ENCODE results near the gene RPUSD1.

Gene RPUSD1

GRCh38 chr16:795580-796229 is 7.5 kb upstream of the RPUSD1 start:
- Histone ChIP-seq H3K27me3 (peaks cover 0 to 49% of the 10 kb centered on the region in 2 donors), H3K4me3 (no peak overlapping the region), H3K9me3 (no peaks in the 10 kb centered on the region), H3K27ac (no peak overlapping the region), H3K4me1 (peaks cover 0 to 6% (median 0%) of the 10 kb centered on the region in 4 donors), H3K36me3 (peaks cover 0 to 26% (median 0%) of the 10 kb centered on the region in 3 donors)
- TF ChIP-seq CTCF (IDR thresholded peaks at IDR 0.05): no peak
- intact Hi-C loops (cut with DNase I; ENCODE audit: low total_unique reads): no loop called here
- no peak for DNase-seq

GRCh38 chr16:794853-795466 is 6.8 kb upstream of the RPUSD1 start:
- Histone ChIP-seq H3K4me1 (no peaks in the 10 kb centered on the region), H3K27ac (no peak overlapping the region), H3K27me3 (peaks cover 0 to 42% of the 10 kb centered on the region in 2 donors), H3K4me3 (no peak overlapping the region), H3K9me3 (no peaks in the 10 kb centered on the region), H3K36me3 (peaks cover 0 to 26% (median 0%) of the 10 kb centered on the region in 3 donors)
- DNase-seq: no peak
- intact Hi-C loops (cut with DNase I; ENCODE audit: low total_unique reads): no loop called here
- no peak for TF ChIP-seq CTCF (IDR thresholded peaks at IDR 0.05)

GRCh38 chr16:794091-794822 is 6.1 kb upstream of the RPUSD1 start:
- peaks cover 0 to 26% (median 0%) of the 10 kb centered on the region in 3 donors for H3K36me3 ChIP-seq
- no peak overlapping the region for H3K27ac ChIP-seq
- DNase-seq: no peak
- H3K4me1 ChIP-seq: peaks cover 0 to 4% (median 3%) of the 10 kb centered on the region in 4 donors
- no peaks in the 10 kb centered on the region for H3K9me3 ChIP-seq
- intact Hi-C loops (cut with DNase I; ENCODE audit: low total_unique reads): no loop called here
- peaks cover 0 to 35% of the 10 kb centered on the region in 2 donors for H3K27me3 ChIP-seq
- no peak overlapping the region for H3K4me3 ChIP-seq
- no peak for TF ChIP-seq CTCF (IDR thresholded peaks at IDR 0.05)

- Histone ChIP-seq H3K36me3 (peaks cover 0 to 26% (median 0%) of the 10 kb centered on the region in 3 donors), H3K4me3 (no peak overlapping the region), H3K27ac (no peak overlapping the region), H3K4me1 (peaks cover 0 to 11% (median 10%) of the 10 kb centered on the region in 4 donors), H3K27me3 (peaks cover 0 to 27% of the 10 kb centered on the region in 2 donors), H3K9me3 (no peaks in the 10 kb centered on the region)
- intact Hi-C loops (cut with DNase I; ENCODE audit: low total_unique reads): no loop called here
- TF ChIP-seq CTCF (IDR thresholded peaks at IDR 0.05): no peak
- no peak for DNase-seq
Observed at GRCh38 chr16:793414-793813, 5.2 kb upstream of the RPUSD1 start.

- intact Hi-C loops (cut with DNase I; ENCODE audit: low total_unique reads): no loop called here
- Histone ChIP-seq H3K36me3 (peaks cover 0 to 26% (median 0%) of the 10 kb centered on the region in 3 donors), H3K4me3 (no peak overlapping the region), H3K27ac (no peak overlapping the region), H3K27me3 (peaks cover 0 to 18% of the 10 kb centered on the region in 2 donors), H3K9me3 (no peaks in the 10 kb centered on the region), H3K4me1 (peaks cover 0 to 17% (median 15%) of the 10 kb centered on the region in 4 donors)
- DNase-seq: no peak
- no peak for TF ChIP-seq CTCF (IDR thresholded peaks at IDR 0.05)
Observed at GRCh38 chr16:792221-792995, 4.2 kb upstream of the RPUSD1 start.

Data from tibial artery (tissue), 4 donors.